HepG2 (cell line): ENCODE data around the gene NECTIN3. TPM values are rescaled to one million over a fixed set of nuclear protein-coding genes. Genes with fewer than 3 reads are reported as not detected.

Experiments used
- ATAC-seq: fragments of 200-7000 bp; cut with Tn5 transposase; 3 replicates; pipeline ENCODE4 v1.9.1; 2020; ENCODE audit warnings: mild to moderate bottlenecking, moderate library complexity
- BruUV-seq: library from RNA; stranded (reverse); fragments of 400-500 nt; replicated peaks from 2 replicates; lab custom pipeline; 2021; lab: Mats Ljungman, UMichigan
- CTCF ChIA-PET: fragments of 300-600 bp; formaldehyde crosslinking; extraction: SDS; loops from one replicate; lab custom pipeline; 2021; ENCODE audit warnings: low total read pairs, inconsistent platforms, low intra/inter-chr PET ratio; lab: Yijun Ruan, JAX
- POLR2A ChIA-PET: fragments of 350-600 bp; sonication (Branson Sonifier 250); formaldehyde crosslinking; loops from one replicate; lab custom pipeline; 2020; ENCODE audit warnings: antibody characterized with exemption, inconsistent platforms; lab: Yijun Ruan, JAX
- DNase-seq: peaks from one replicate; pipeline ENCODE4 v3.0.0-alpha.2; 2015; ENCODE audit warnings: low spot score
- FAIRE-seq: peaks from 3 replicates; lab custom pipeline; 2011; peaks lifted over from hg19 to GRCh38; lab: Jason Lieb, UNC
- H2AFZ ChIP-seq: one replicate; pipeline ENCODE4 v1.6.1; 2011; ENCODE audit warnings: low read length, inconsistent platforms
- H3K27ac ChIP-seq: fragments of 300-600 bp; 3 replicates; pipeline ENCODE4 v1.8.0; 2011; ENCODE audit warnings: mixed run types, mild to moderate bottlenecking, mixed read lengths, low read length, inconsistent platforms; ENCODE audit not compliant: insufficient read depth; ENCODE audit errors: extremely low read length
- H3K27me3 ChIP-seq, 2 experiments: fragments of 200-600 bp in 1 of 2; 2 replicates in 1 of 2; 3 replicates in 1 of 2; pipeline versions ENCODE4 v1.6.0 to v1.8.0; 2011; ENCODE audit warnings: low read length in 2 of 2, mild to moderate bottlenecking in 2 of 2, moderate library complexity in 2 of 2, inconsistent platforms in 1 of 2; ENCODE audit not compliant: insufficient read depth in 2 of 2, control insufficient read depth in 1 of 2
- H3K36me3 ChIP-seq, 2 experiments: fragments of 200-600 bp in 1 of 2; replicated peaks in 1 of 2; 2 replicates in 1 of 2; 3 replicates in 1 of 2; pipeline versions ENCODE4 v1.5.1 to v1.8.0; 2011; ENCODE audit warnings: low read length in 2 of 2, inconsistent platforms in 1 of 2; ENCODE audit not compliant: insufficient read depth in 2 of 2, control insufficient read depth in 1 of 2
- H3K4me1 ChIP-seq: 2 replicates; pipeline ENCODE4 v1.5.1; 2012; ENCODE audit warnings: low read length, inconsistent platforms; ENCODE audit not compliant: insufficient read depth
- H3K4me2 ChIP-seq: 2 replicates; pipeline ENCODE4 v1.6.0; 2011; ENCODE audit warnings: low read depth, low read length, inconsistent platforms
- H3K4me3 ChIP-seq, 3 experiments: fragments of 200-600 bp in 1 of 3; sonication (generic), shearing (Covaris generic) in 1 of 3; replicated peaks in 1 of 3; 2 replicates each; pipeline ENCODE4 v1.5.1; 2011 to 2016; ENCODE audit warnings: low read length in 3 of 3, inconsistent platforms in 2 of 3, low read depth in 2 of 3, mild to moderate bottlenecking in 2 of 3, control low read depth in 1 of 3, mixed read lengths in 1 of 3; ENCODE audit not compliant: insufficient read depth in 1 of 3
- H3K79me2 ChIP-seq: one replicate; pipeline ENCODE4 v1.6.1; 2011; ENCODE audit warnings: low read length, inconsistent platforms; ENCODE audit not compliant: insufficient read depth
- H3K9ac ChIP-seq: 2 replicates; pipeline ENCODE4 v1.6.0; 2011; ENCODE audit warnings: mild to moderate bottlenecking, low read depth, low read length, inconsistent platforms; ENCODE audit not compliant: insufficient read depth
- H3K9me3 ChIP-seq: 2 replicates; pipeline ENCODE4 v1.5.1; 2012; ENCODE audit warnings: mild to moderate bottlenecking, low read length
- H4K20me1 ChIP-seq: 2 replicates; pipeline ENCODE4 v1.6.0; 2011; ENCODE audit warnings: inconsistent platforms, mild to moderate bottlenecking, low read length, moderate library complexity; ENCODE audit not compliant: insufficient read depth
- CCDC6 ChIP-seq: sonication (generic); formaldehyde crosslinking; IDR thresholded peaks from 2 replicates; pipeline ENCODE4 v1.8.1; 2022; ENCODE audit warnings: mild to moderate bottlenecking, missing genetic modification reagents, moderate library complexity
- CENPBD1 ChIP-seq: sonication (generic); formaldehyde crosslinking; IDR thresholded peaks from 2 replicates; pipeline ENCODE4 v1.8.0; 2022; ENCODE audit warnings: missing genetic modification reagents, low read depth, mild to moderate bottlenecking, borderline replicate concordance
- GABPA ChIP-seq, 2 experiments: IDR thresholded peaks; 2 replicates each; pipeline ENCODE4 v1.6.1; 2011 to 2016; ENCODE audit warnings: low read depth in 2 of 2, low read length in 1 of 2, missing biosample characterization in 1 of 2, missing genetic modification characterization in 1 of 2
- HNRNPUL1 ChIP-seq: fragments of 200-400 bp; formaldehyde crosslinking; IDR thresholded peaks from 2 replicates; pipeline ENCODE4 v1.6.1; 2017; ENCODE audit warnings: low read depth, mild to moderate bottlenecking, low read length, moderate library complexity
- ISL2 ChIP-seq: sonication (generic); formaldehyde crosslinking; IDR thresholded peaks from 2 replicates; pipeline ENCODE4 v1.5.0; 2020; ENCODE audit warnings: missing genetic modification reagents
- MAZ ChIP-seq, 2 experiments: sonication (generic) in 1 of 2; formaldehyde crosslinking in 1 of 2; IDR thresholded peaks; 2 replicates each; pipeline versions ENCODE4 v1.5.0 to v1.6.1; 2012 to 2020; ENCODE audit warnings: low read depth in 2 of 2, mild to moderate bottlenecking in 2 of 2, borderline replicate concordance in 1 of 2, improper control_type of control experiment in 1 of 2, low read length in 1 of 2, missing genetic modification reagents in 1 of 2, moderate library complexity in 1 of 2
- MBD4 ChIP-seq: IDR thresholded peaks from 2 replicates; pipeline ENCODE4 v1.6.1; 2012; ENCODE audit warnings: low read length, inconsistent platforms, borderline replicate concordance
- PCBP1 ChIP-seq: fragments of 200-400 bp; formaldehyde crosslinking; IDR thresholded peaks from 2 replicates; pipeline ENCODE4 v1.6.1; 2017; ENCODE audit warnings: mild to moderate bottlenecking, low read depth, low read length, borderline replicate concordance
- SMYD3 ChIP-seq: sonication (generic); formaldehyde crosslinking; IDR thresholded peaks from 2 replicates; pipeline ENCODE4 v1.8.1; 2023; ENCODE audit warnings: mild to moderate bottlenecking, missing genetic modification reagents
- SP1 ChIP-seq, 2 experiments: fragments of 450-650 bp in 1 of 2; sonication (generic) in 1 of 2; formaldehyde crosslinking in 1 of 2; IDR thresholded peaks; 2 replicates each; pipeline versions ENCODE4 v1.4.0 to v1.6.1; 2016 to 2020; ENCODE audit warnings: missing genetic modification reagents in 1 of 2
- ZBTB33 ChIP-seq: sonication (generic); formaldehyde crosslinking; IDR thresholded peaks from 2 replicates; pipeline ENCODE4 v1.4.0; 2020; ENCODE audit warnings: missing genetic modification reagents
- ZC3H4 ChIP-seq: sonication (generic); formaldehyde crosslinking; IDR thresholded peaks from 2 replicates; pipeline ENCODE4 v1.4.0; 2020; ENCODE audit warnings: missing genetic modification reagents, borderline replicate concordance
- ZFP62 ChIP-seq: sonication (generic); formaldehyde crosslinking; IDR thresholded peaks from 2 replicates; pipeline ENCODE4 v1.4.0; 2020; ENCODE audit warnings: missing genetic modification reagents
- ZNF558 ChIP-seq: sonication (generic); formaldehyde crosslinking; IDR thresholded peaks from 2 replicates; pipeline ENCODE4 v1.9.0; 2022; ENCODE audit warnings: mild to moderate bottlenecking, missing genetic modification reagents, borderline replicate concordance
- ZNF570 ChIP-seq: sonication (generic); formaldehyde crosslinking; IDR thresholded peaks from 2 replicates; pipeline ENCODE4 v1.4.0; 2020; ENCODE audit warnings: mild to moderate bottlenecking, missing genetic modification reagents, borderline replicate concordance
- ZNF713 ChIP-seq: sonication (generic); formaldehyde crosslinking; IDR thresholded peaks from 2 replicates; pipeline ENCODE4 v1.4.0; 2020; ENCODE audit warnings: mild to moderate bottlenecking, missing genetic modification reagents
- ZSCAN20 ChIP-seq: sonication (generic); formaldehyde crosslinking; IDR thresholded peaks from 2 replicates; pipeline ENCODE4 v1.4.0; 2020; ENCODE audit warnings: missing genetic modification reagents, mild to moderate bottlenecking, borderline replicate concordance
- ZSCAN29 ChIP-seq: sonication (generic); formaldehyde crosslinking; conservative IDR thresholded peaks from 2 replicates; pipeline ENCODE4 v1.4.0; 2020; ENCODE audit warnings: mild to moderate bottlenecking, missing genetic modification reagents
- ZSCAN31 ChIP-seq: sonication (generic); formaldehyde crosslinking; IDR thresholded peaks from 2 replicates; pipeline ENCODE4 v1.5.0; 2020; ENCODE audit warnings: low read depth, mild to moderate bottlenecking, missing genetic modification reagents
- in situ Hi-C: cut with HindIII; loops from 2 replicates; pipeline ENCODE4 v1.10.0; 2017; ENCODE audit warnings: low pct_unique_long_range_greater_than_20kb; ENCODE audit not compliant: extremely low pct_ligation_motif_present
- intact Hi-C: fragments of 100-400 bp; cut with micrococcal nuclease; formaldehyde crosslinking; loops from one replicate; pipeline ENCODE4 v1.10.0; 2022; ENCODE audit not compliant: unreplicated experiment
- polyA plus RNA-seq, 8 experiments: library from polyadenylated mRNA; depleted of rRNA in 3 of 8; stranded (reverse) in 7 of 8; unstranded in 1 of 8; fragments of >200 nt; fragmentation: Illumina TruSeq in 4 of 8; extraction: Trizol in 4 of 8; gene quantifications; 2 replicates each; pipeline versions ENCODE4 v1.2.1 to v1.2.3, GENCODE V29; 2011 to 2016; ENCODE audit warnings: low read depth in 4 of 8, missing spikeins in 1 of 8, mixed read lengths in 1 of 8; ENCODE audit not compliant: insufficient read depth in 1 of 8
- total RNA-seq, 5 experiments: library from RNA; depleted of rRNA; stranded (reverse); fragments of >200 nt; fragmentation: Illumina TruSeq; extraction: Trizol; gene quantifications; 2 replicates each; pipeline ENCODE4 v1.2.3, GENCODE V29; 2016; ENCODE audit warnings: low read depth in 1 of 5

Gene NECTIN3
- total and polyA plus RNA-seq, 2 of the 13 experiments (the other 11 are each of a cell fraction or from before 2014, with no cell fraction given) = 10.4 to 45.1 TPM

GRCh38 chr3:111087924-111088469, 16.4 kb downstream of the NECTIN3 start:
- no TSS peak for BruUV-seq
- H3K79me2 ChIP-seq = peaks cover 76% of the 10 kb centered on the region

More at GRCh38 chr3:111087924-111088469, 16.4 kb downstream of the NECTIN3 start:
- in situ Hi-C loops (no loop called here), intact Hi-C loops (loop anchor here (10.0 kb wide), 2 partner anchors 773 to 1813 kb away; no protein-coding TSS in a partner anchor)
- H3K4me1 ChIP-seq = peaks cover 20% of the 10 kb centered on the region
- H3K36me3 ChIP-seq = no peaks in the 10 kb centered on the region
- no peak for FAIRE-seq
- no peaks in the 10 kb centered on the region for H3K27me3 ChIP-seq
- ChIA-PET CTCF (no interaction called here), POLR2A (no interaction called here)
- H3K9me3 ChIP-seq = no peaks in the 10 kb centered on the region
- no peak overlapping the region for H3K27ac ChIP-seq
- H3K9ac ChIP-seq = no peak overlapping the region
- no peak overlapping the region for H2AFZ ChIP-seq
- ATAC-seq = no peak
- TF ChIP-seq ISL2 (CRISPR knock-in tag) (no peak), GABPA (IDR thresholded peaks at IDR 0.05; ENCODE audit: low read depth, low read length) (no peak), GABPA (CRISPR knock-in tag; IDR thresholded peaks at IDR 0.05; ENCODE audit: low read depth) (no peak), CENPBD1 (no peak), ZSCAN29 (CRISPR knock-in tag) (no peak), PCBP1 (no peak), ZNF558 (CRISPR knock-in tag) (no peak), ZSCAN31 (CRISPR knock-in tag) (no peak), CCDC6 (CRISPR knock-in tag) (no peak), ZFP62 (no peak), ZC3H4 (CRISPR knock-in tag) (no peak), ZNF713 (CRISPR knock-in tag) (no peak), MAZ (IDR thresholded peaks at IDR 0.05; ENCODE audit: borderline replicate concordance, low read depth, low read length) (no peak), MAZ (CRISPR knock-in tag; IDR thresholded peaks at IDR 0.05; ENCODE audit: low read depth) (no peak), ZBTB33 (CRISPR knock-in tag) (no peak), ZSCAN20 (CRISPR knock-in tag) (no peak), SMYD3 (CRISPR knock-in tag) (no peak), MBD4 (no peak), HNRNPUL1 (no peak), SP1 (IDR thresholded peaks at IDR 0.05) (no peak), SP1 (CRISPR knock-in tag; IDR thresholded peaks at IDR 0.05) (no peak), ZNF570 (CRISPR knock-in tag) (no peak)
- H3K4me3 ChIP-seq = no peak overlapping the region
- H4K20me1 ChIP-seq = no peaks in the 10 kb centered on the region
- H3K4me2 ChIP-seq = no peak overlapping the region
- DNase-seq = no peak
